BE2C (cell line): Measurements from ENCODE around the gene FAM227A.
"Not testable (repeated sequence)": the region's sequence is repeated elsewhere in the genome, so short reads cannot be mapped to it uniquely, and the experiment has no call there.

Source experiments
- DNase-seq: peaks from one replicate; pipeline ENCODE4 v3.0.0-alpha.2; 2020
- H3K27me3 ChIP-seq: fragments of 250-450 bp; sonication (Bioruptor Pico); 2 replicates; pipeline ENCODE4 v1.5.1; 2020; ENCODE audit warnings: mild to moderate bottlenecking
- H3K36me3 ChIP-seq: fragments of 250-450 bp; sonication (Bioruptor Pico); 2 replicates; pipeline ENCODE4 v1.5.1; 2020; ENCODE audit warnings: mild to moderate bottlenecking
- H3K4me1 ChIP-seq: fragments of 250-450 bp; sonication (Bioruptor Pico); 2 replicates; pipeline ENCODE4 v1.5.1; 2020
- H3K4me3 ChIP-seq: 2 replicates; pipeline ENCODE4 v1.5.1; 2011; ENCODE audit warnings: low read depth, low read length
- H3K9me3 ChIP-seq: fragments of 250-450 bp; sonication (Bioruptor Pico); 2 replicates; pipeline ENCODE4 v1.5.1; 2020
- TF ChIP-seq, protein P1 (sequence below): IDR thresholded peaks from 2 replicates; pipeline ENCODE4 v1.5.1; 2012; ENCODE audit warnings: mild to moderate bottlenecking, low read depth, low read length

Gene FAM227A

GRCh38 chr22:38618258-38618657 lies 37.9 kb downstream of the FAM227A start:
- DNase-seq, result no peak
- no peaks in the 10 kb centered on the region for H3K4me1 ChIP-seq
- H3K9me3 ChIP-seq, result no peaks in the 10 kb centered on the region
- no peak overlapping the region for H3K4me3 ChIP-seq
- no peaks in the 10 kb centered on the region; the same call in 1 of the 2 replicates for H3K36me3 ChIP-seq
- TF ChIP-seq, protein P1, sequence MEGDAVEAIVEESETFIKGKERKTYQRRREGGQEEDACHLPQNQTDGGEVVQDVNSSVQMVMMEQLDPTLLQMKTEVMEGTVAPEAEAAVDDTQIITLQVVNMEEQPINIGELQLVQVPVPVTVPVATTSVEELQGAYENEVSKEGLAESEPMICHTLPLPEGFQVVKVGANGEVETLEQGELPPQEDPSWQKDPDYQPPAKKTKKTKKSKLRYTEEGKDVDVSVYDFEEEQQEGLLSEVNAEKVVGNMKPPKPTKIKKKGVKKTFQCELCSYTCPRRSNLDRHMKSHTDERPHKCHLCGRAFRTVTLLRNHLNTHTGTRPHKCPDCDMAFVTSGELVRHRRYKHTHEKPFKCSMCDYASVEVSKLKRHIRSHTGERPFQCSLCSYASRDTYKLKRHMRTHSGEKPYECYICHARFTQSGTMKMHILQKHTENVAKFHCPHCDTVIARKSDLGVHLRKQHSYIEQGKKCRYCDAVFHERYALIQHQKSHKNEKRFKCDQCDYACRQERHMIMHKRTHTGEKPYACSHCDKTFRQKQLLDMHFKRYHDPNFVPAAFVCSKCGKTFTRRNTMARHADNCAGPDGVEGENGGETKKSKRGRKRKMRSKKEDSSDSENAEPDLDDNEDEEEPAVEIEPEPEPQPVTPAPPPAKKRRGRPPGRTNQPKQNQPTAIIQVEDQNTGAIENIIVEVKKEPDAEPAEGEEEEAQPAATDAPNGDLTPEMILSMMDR, result no peak
- no peaks in the 10 kb centered on the region for H3K27me3 ChIP-seq

GRCh38 chr22:38615064-38615405 lies 41.2 kb downstream of the FAM227A start:
- not testable (repeated sequence) for H3K9me3 ChIP-seq, H3K4me3 ChIP-seq, H3K36me3 ChIP-seq, DNase-seq, H3K27me3 ChIP-seq, H3K4me1 ChIP-seq

- Histone ChIP-seq H3K4me3 (no peak overlapping the region), H3K27me3 (no peaks in the 10 kb centered on the region), H3K36me3 (no peaks in the 10 kb centered on the region; the same call in 1 of the 2 replicates), H3K4me1 (no peaks in the 10 kb centered on the region), H3K9me3 (no peaks in the 10 kb centered on the region)
- TF ChIP-seq, protein P1, result no peak
- DNase-seq, result no peak
These were observed 41.7 kb downstream of the FAM227A start for GRCh38 chr22:38614332-38615063.

GRCh38 chr22:38613588-38613987 lies 42.6 kb downstream of the FAM227A start:
- H3K4me1 ChIP-seq, result no peaks in the 10 kb centered on the region
- no peaks in the 10 kb centered on the region for H3K9me3 ChIP-seq
- H3K27me3 ChIP-seq, result no peaks in the 10 kb centered on the region
- no peaks in the 10 kb centered on the region; the same call in 1 of the 2 replicates for H3K36me3 ChIP-seq
- DNase-seq, result no peak
- TF ChIP-seq, protein P1, result no peak
- no peak overlapping the region for H3K4me3 ChIP-seq

- H3K36me3 ChIP-seq, result no peaks in the 10 kb centered on the region
- no peaks in the 10 kb centered on the region for H3K27me3 ChIP-seq
- H3K9me3 ChIP-seq, result no peaks in the 10 kb centered on the region
- H3K4me1 ChIP-seq, result no peaks in the 10 kb centered on the region
- TF ChIP-seq, protein P1, result no peak
- H3K4me3 ChIP-seq, result no peak overlapping the region
- no peak for DNase-seq
These were observed 43.8 kb downstream of the FAM227A start for GRCh38 chr22:38612217-38613006.

- H3K9me3 ChIP-seq, result no peaks in the 10 kb centered on the region
- no peak for DNase-seq
- H3K4me1 ChIP-seq, result no peaks in the 10 kb centered on the region
- no peaks in the 10 kb centered on the region for H3K36me3 ChIP-seq
- H3K4me3 ChIP-seq, result no peak overlapping the region
- no peaks in the 10 kb centered on the region for H3K27me3 ChIP-seq
- TF ChIP-seq, protein P1, result no peak
These were observed 44.6 kb downstream of the FAM227A start for GRCh38 chr22:38611559-38611958.
